Mesendoderm (in vitro differentiated cells): ENCODE data around the gene COL3A1. TPM values are rescaled to one million over a fixed set of nuclear protein-coding genes. Genes with fewer than 3 reads are reported as not detected.

Source experiments
- DNase-seq: peaks from one replicate; pipeline ENCODE4 v3.0.0; 2013
- H2AK5ac ChIP-seq: 2 replicates; pipeline ENCODE4 v1.6.1; 2013; ENCODE audit warnings: low read length, inconsistent platforms
- H2BK120ac ChIP-seq: 2 replicates; pipeline ENCODE4 v1.6.1; 2013; ENCODE audit warnings: low read depth, mild to moderate bottlenecking, low read length, moderate library complexity, mixed read lengths
- H2BK15ac ChIP-seq: replicated peaks from 2 replicates; pipeline ENCODE4 v1.6.1; 2013; ENCODE audit warnings: low read depth, mild to moderate bottlenecking, moderate library complexity
- H2BK5ac ChIP-seq: 2 replicates; pipeline ENCODE4 v1.6.1; 2013; ENCODE audit warnings: low read length, inconsistent platforms
- H3K18ac ChIP-seq: 2 replicates; pipeline ENCODE4 v1.6.1; 2013; ENCODE audit warnings: mild to moderate bottlenecking, low read length, mixed read lengths
- H3K23ac ChIP-seq: one replicate; pipeline ENCODE4 v1.6.1; 2013; ENCODE audit warnings: low read length
- H3K27ac ChIP-seq: 2 replicates; pipeline ENCODE4 v1.5.1; 2013; ENCODE audit warnings: low read depth, mild to moderate bottlenecking, inconsistent platforms, low read length, moderate library complexity
- H3K27me3 ChIP-seq: 2 replicates; pipeline ENCODE4 v1.6.1; 2013; ENCODE audit warnings: low read length, control low read depth, mild to moderate bottlenecking, inconsistent platforms; ENCODE audit not compliant: insufficient read depth, poor library complexity
- H3K36me3 ChIP-seq: 2 replicates; pipeline ENCODE4 v1.6.1; 2013; ENCODE audit warnings: low read length, inconsistent platforms; ENCODE audit not compliant: control insufficient read depth, insufficient read depth
- H3K4ac ChIP-seq: one replicate; pipeline ENCODE4 v1.6.1; 2013; ENCODE audit warnings: low read depth, mild to moderate bottlenecking, low read length, moderate library complexity
- H3K4me1 ChIP-seq: 2 replicates; pipeline ENCODE4 v1.6.1; 2013; ENCODE audit warnings: low read depth, low read length, inconsistent platforms; ENCODE audit not compliant: control insufficient read depth
- H3K4me2 ChIP-seq: 2 replicates; pipeline ENCODE4 v1.6.1; 2013; ENCODE audit warnings: low read length
- H3K4me3 ChIP-seq: 2 replicates; pipeline ENCODE4 v1.5.1; 2013; ENCODE audit warnings: mild to moderate bottlenecking, low read length
- H3K56ac ChIP-seq: one replicate; pipeline ENCODE4 v1.6.1; 2013; ENCODE audit warnings: low read length
- H3K79me1 ChIP-seq: 2 replicates; pipeline ENCODE4 v1.6.1; 2013; ENCODE audit warnings: low read length, inconsistent platforms
- H3K79me2 ChIP-seq: 2 replicates; pipeline ENCODE4 v1.6.1; 2013; ENCODE audit warnings: mild to moderate bottlenecking, low read length; ENCODE audit not compliant: control insufficient read depth, insufficient read depth
- H3K9ac ChIP-seq: 2 replicates; pipeline ENCODE4 v1.6.1; 2013; ENCODE audit warnings: low read length, inconsistent platforms
- H4K5ac ChIP-seq: one replicate; pipeline ENCODE4 v1.6.1; 2013; ENCODE audit warnings: low read length
- H4K8ac ChIP-seq: one replicate; pipeline ENCODE4 v1.6.1; 2013; ENCODE audit warnings: low read depth, mild to moderate bottlenecking, control low read depth, low read length, moderate library complexity
- WGBS: extraction: QIAGEN DNeasy Blood & Tissue Kit; methylation state at CpG from one replicate; pipeline ENCODE4 v1.1.7; 2013; ENCODE audit warnings: low lambda C conversion rate, missing lambda C conversion rate; ENCODE audit not compliant: insufficient coverage; ENCODE audit errors: extremely low coverage; 5-methylcytosine and 5-hydroxymethylcytosine counted together
- polyA plus RNA-seq, 2 experiments: library from polyadenylated mRNA; stranded (reverse); fragments of 200-250 nt; gene quantifications; one replicate each; pipeline ENCODE4 v1.2.3, GENCODE V29; 2013

The COL3A1 gene
- polyA plus RNA-seq (2013, experiment 1 of 2): 0.03 TPM
- 0.03 TPM for polyA plus RNA-seq (2013, experiment 2 of 2)

DNA sequence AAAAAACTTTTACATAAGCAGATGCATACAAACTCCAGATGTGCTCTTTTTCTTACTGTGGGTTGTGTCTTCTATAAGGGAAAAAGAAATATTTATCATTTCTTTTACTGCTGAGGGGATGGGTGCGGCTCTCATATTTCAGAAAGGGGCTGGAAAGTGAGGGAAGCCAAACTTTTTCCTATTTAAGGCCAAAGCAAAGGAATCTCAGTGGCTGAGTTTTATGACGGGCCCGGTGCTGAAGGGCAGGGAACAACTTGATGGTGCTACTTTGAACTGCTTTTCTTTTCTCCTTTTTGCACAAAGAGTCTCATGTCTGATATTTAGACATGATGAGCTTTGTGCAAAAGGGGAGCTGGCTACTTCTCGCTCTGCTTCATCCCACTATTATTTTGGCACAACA lies at the start of gene COL3A1:
COL3A1 (plus strand) TSS at position 210 of the 400 bp plus-strand sequence; CDS start at position 327, 117 bp downstream.
- no CpG with 5 or more reads among the region's 4 CpGs for WGBS
- H3K4me3 ChIP-seq: no peak within 1 kb of the TSS

DNA sequence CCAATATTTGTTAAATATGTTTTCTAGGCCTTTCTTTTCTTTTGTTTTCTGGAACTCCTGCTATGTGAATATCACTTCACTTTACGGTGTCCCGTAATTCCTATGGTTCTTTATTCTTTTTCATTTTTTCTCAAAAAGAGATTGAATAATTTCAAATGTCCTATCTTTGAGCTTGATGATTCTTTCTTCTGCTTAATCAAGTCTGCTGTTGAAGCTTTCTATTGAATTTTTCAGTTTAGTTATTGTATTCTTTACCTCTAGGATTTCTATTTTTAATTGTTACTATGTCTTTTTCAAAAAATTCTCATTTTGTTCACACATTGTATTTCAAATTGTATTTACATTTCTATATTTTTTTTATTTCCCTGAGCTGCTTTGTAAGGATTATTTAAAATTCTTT lies 45.5 kb upstream of the COL3A1 start:
- no peaks in the 10 kb centered on the region for H3K36me3 ChIP-seq
- no peak overlapping the region for H2BK120ac ChIP-seq
- no peak overlapping the region for H3K18ac ChIP-seq
- no peak overlapping the region for H2AK5ac ChIP-seq
- H3K79me1 ChIP-seq: no peaks in the 10 kb centered on the region
- no peaks in the 10 kb centered on the region for H3K4me1 ChIP-seq
- no peak overlapping the region for H3K4me2 ChIP-seq
- no peak overlapping the region for H4K5ac ChIP-seq
- no peaks in the 10 kb centered on the region for H3K79me2 ChIP-seq
- H3K27ac ChIP-seq: no peak overlapping the region
- no peak overlapping the region for H3K9ac ChIP-seq
- no peak overlapping the region for H2BK15ac ChIP-seq
- no peak overlapping the region for H3K4ac ChIP-seq
- DNase-seq: no peak
- no peak overlapping the region for H3K56ac ChIP-seq
- no peak overlapping the region for H3K4me3 ChIP-seq
- no CpG with 5 or more reads among the region's 2 CpGs for WGBS
- H3K23ac ChIP-seq: no peak overlapping the region
- H2BK5ac ChIP-seq: no peak overlapping the region
- H3K27me3 ChIP-seq: no peaks in the 10 kb centered on the region
- no peak overlapping the region for H4K8ac ChIP-seq

More for the DNA sequence above, at the start of gene COL3A1:
- DNase-seq: no peak
- no peak within 1 kb of the TSS for H3K27ac ChIP-seq
- no peak within 1 kb of the TSS for H3K56ac ChIP-seq
- no peaks in the 10 kb centered on the region for H3K79me2 ChIP-seq
- no peaks in the 10 kb centered on the region for H3K27me3 ChIP-seq
- H2BK15ac ChIP-seq: no peak within 1 kb of the TSS
- no peaks in the 10 kb centered on the region for H3K4me1 ChIP-seq
- H3K9ac ChIP-seq: no peak within 1 kb of the TSS
- no peak within 1 kb of the TSS for H3K18ac ChIP-seq
- no peak within 1 kb of the TSS for H3K4me2 ChIP-seq
- H4K5ac ChIP-seq: no peak within 1 kb of the TSS
- no peak within 1 kb of the TSS for H3K4ac ChIP-seq
- H2BK5ac ChIP-seq: no peak within 1 kb of the TSS
- H3K36me3 ChIP-seq: no peaks in the 10 kb centered on the region
- H4K8ac ChIP-seq: no peak within 1 kb of the TSS
- no peak within 1 kb of the TSS for H2BK120ac ChIP-seq
- no peak within 1 kb of the TSS for H3K23ac ChIP-seq
- no peak within 1 kb of the TSS for H2AK5ac ChIP-seq
- no peaks in the 10 kb centered on the region for H3K79me1 ChIP-seq

DNA sequence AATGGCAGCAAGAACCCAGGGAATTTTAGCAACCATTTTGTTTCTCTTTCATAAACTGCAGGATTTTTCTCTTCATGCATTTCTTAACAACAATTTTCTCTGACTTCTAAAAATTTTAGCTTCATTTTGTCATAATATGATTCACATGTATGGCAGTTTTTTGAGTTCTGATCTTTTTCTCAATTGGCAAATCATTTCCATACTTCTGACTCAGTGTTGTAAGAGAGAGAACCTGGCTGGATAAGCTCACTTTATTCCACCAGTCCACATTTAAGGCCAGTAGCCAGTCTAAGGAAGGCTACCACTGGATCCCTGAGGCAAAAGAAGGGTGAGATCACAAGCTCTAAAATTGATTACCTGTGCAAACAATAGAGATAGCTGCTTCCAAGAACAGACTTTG lies 42.8 kb upstream of the COL3A1 start:
- Histone ChIP-seq H3K23ac (no peak overlapping the region), H3K4me3 (no peak overlapping the region), H3K18ac (no peak overlapping the region), H2BK120ac (no peak overlapping the region), H3K79me1 (no peaks in the 10 kb centered on the region), H2BK5ac (no peak overlapping the region), H3K9ac (no peak overlapping the region), H3K27me3 (no peaks in the 10 kb centered on the region), H3K4me2 (no peak overlapping the region), H4K5ac (no peak overlapping the region), H2AK5ac (no peak overlapping the region), H4K8ac (no peak overlapping the region), H3K4ac (no peak overlapping the region), H3K27ac (no peak overlapping the region), H2BK15ac (no peak overlapping the region), H3K4me1 (no peaks in the 10 kb centered on the region), H3K56ac (no peak overlapping the region), H3K79me2 (no peaks in the 10 kb centered on the region), H3K36me3 (no peaks in the 10 kb centered on the region)
- DNase-seq: no peak

- Histone ChIP-seq H3K79me1 (no peaks in the 10 kb centered on the region), H3K4me1 (no peaks in the 10 kb centered on the region), H3K79me2 (no peaks in the 10 kb centered on the region), H3K23ac (no peak overlapping the region), H3K4ac (no peak overlapping the region), H3K27me3 (no peaks in the 10 kb centered on the region), H3K4me3 (no peak overlapping the region), H3K36me3 (no peaks in the 10 kb centered on the region), H3K27ac (no peak overlapping the region), H4K8ac (no peak overlapping the region), H3K9ac (no peak overlapping the region), H3K4me2 (no peak overlapping the region), H2BK15ac (no peak overlapping the region), H2BK5ac (no peak overlapping the region), H3K18ac (no peak overlapping the region), H2AK5ac (no peak overlapping the region), H3K56ac (no peak overlapping the region), H2BK120ac (no peak overlapping the region), H4K5ac (no peak overlapping the region)
- WGBS: no CpG with 5 or more reads among the region's 1 CpG
- DNase-seq: no peak
Observed at GRCh38 chr2:188937228-188938220, 36.6 kb upstream of the COL3A1 start.

DNA sequence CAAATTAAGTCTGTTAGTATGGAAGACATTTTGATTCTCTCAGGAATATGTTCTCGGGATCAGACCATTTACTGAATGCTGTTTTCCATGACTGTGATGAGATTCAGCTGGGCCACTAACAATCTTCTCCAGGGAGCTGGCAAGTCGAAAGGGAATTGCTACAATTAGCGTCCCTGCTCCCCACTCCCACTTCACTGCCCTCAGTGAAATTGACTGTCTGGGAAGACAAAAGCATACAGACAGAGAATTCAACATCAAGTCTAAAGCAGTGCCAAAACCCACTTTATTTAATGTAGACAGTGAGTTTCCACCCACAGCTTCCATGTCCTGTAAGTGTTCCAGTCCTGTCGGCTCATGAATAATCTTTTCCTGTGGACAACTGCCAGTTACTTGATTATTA lies 34.0 kb upstream of the COL3A1 start:
- H3K4me1 ChIP-seq: no peaks in the 10 kb centered on the region
- no peak overlapping the region for H3K18ac ChIP-seq
- no peaks in the 10 kb centered on the region for H3K79me1 ChIP-seq
- no peak overlapping the region for H3K4me2 ChIP-seq
- no peak overlapping the region for H2BK15ac ChIP-seq
- no peak overlapping the region for H2AK5ac ChIP-seq
- H3K36me3 ChIP-seq: no peaks in the 10 kb centered on the region
- no peak overlapping the region for H3K56ac ChIP-seq
- no peaks in the 10 kb centered on the region for H3K79me2 ChIP-seq
- no peak overlapping the region for H4K8ac ChIP-seq
- no peaks in the 10 kb centered on the region for H3K27me3 ChIP-seq
- no peak overlapping the region for H3K23ac ChIP-seq
- H2BK5ac ChIP-seq: no peak overlapping the region
- no peak for DNase-seq
- H4K5ac ChIP-seq: no peak overlapping the region
- H3K4me3 ChIP-seq: no peak overlapping the region
- no peak overlapping the region for H3K9ac ChIP-seq
- WGBS: no CpG with 5 or more reads among the region's 4 CpGs
- H3K4ac ChIP-seq: no peak overlapping the region
- no peak overlapping the region for H3K27ac ChIP-seq
- no peak overlapping the region for H2BK120ac ChIP-seq
